ENCODE results near the gene MYO9B.

MYO9B gene

GRCh38 chr19:17114414-17114831 is 38.8 kb downstream of the MYO9B start:
- no peak for DNase-seq

- DNase-seq, result peak in 1 of 3 donors; percentile 31
These were observed 41.6 kb downstream of the MYO9B start for GRCh38 chr19:17116996-17117702.

- no peak for DNase-seq
These were observed 43.4 kb downstream of the MYO9B start for GRCh38 chr19:17118957-17119356.

GRCh38 chr19:17121736-17122293 is 46.2 kb downstream of the MYO9B start:
- no peak for DNase-seq

GRCh38 chr19:17123041-17123440 is 47.5 kb downstream of the MYO9B start:
- DNase-seq, result no peak

GRCh38 chr19:17124025-17124424 is 48.4 kb downstream of the MYO9B start:
- DNase-seq, result no peak

GRCh38 chr19:17125062-17125727 is 49.6 kb downstream of the MYO9B start:
- peak in 1 of 3 donors; percentile 33 for DNase-seq

GRCh38 chr19:17125728-17126677 is 50.4 kb downstream of the MYO9B start:
- DNase-seq, result peak; percentile 94 to 97 (median 97)

- no peak for DNase-seq
These were observed 52.1 kb downstream of the MYO9B start for GRCh38 chr19:17127671-17128070.

- DNase-seq, result no peak
These were observed 52.8 kb downstream of the MYO9B start for GRCh38 chr19:17128403-17128802.

GRCh38 chr19:17128820-17129219 is 53.2 kb downstream of the MYO9B start:
- no peak for DNase-seq

- no peak for DNase-seq
These were observed 53.8 kb downstream of the MYO9B start for GRCh38 chr19:17129377-17129776.

- DNase-seq, result peak; percentile 66 to 81 (median 74)
These were observed 59.6 kb downstream of the MYO9B start for GRCh38 chr19:17135001-17135853.

- DNase-seq, result no peak
These were observed 60.4 kb downstream of the MYO9B start for GRCh38 chr19:17136021-17136420.

- DNase-seq, result no peak
These were observed 61.0 kb downstream of the MYO9B start for GRCh38 chr19:17136617-17137016.

- no peak for DNase-seq
These were observed 61.8 kb downstream of the MYO9B start for GRCh38 chr19:17137417-17137816.

GRCh38 chr19:17138052-17138846 is 62.7 kb downstream of the MYO9B start:
- DNase-seq, result peak; percentile 89 to 97 (median 94)

GRCh38 chr19:17138937-17139598 is 63.5 kb downstream of the MYO9B start:
- DNase-seq, result no peak

- peak in 1 of 3 donors; percentile 26 for DNase-seq
These were observed 69.2 kb downstream of the MYO9B start for GRCh38 chr19:17144771-17145170.

Data from suppressor macrophage treated with lipopolysaccharide for 1 hour (primary cell).